ENCODE measurements around the gene BTG1. TPM values are rescaled to one million over a fixed set of nuclear protein-coding genes. Genes with fewer than 3 reads are reported as not detected.

Gene BTG1
- total RNA-seq, 2 donors from 2014 or later = 48.5 to 53.7 TPM

GRCh38 chr12:92139634-92140150 lies 6.0 kb downstream of the BTG1 start:
- 6 to 13% methylated on average over 2 of the region's 2 CpGs for WGBS, 2 donors
- DNase-seq (no peak), ATAC-seq (no peak)
- intact Hi-C loops (cut with DNase I) = loop anchor here (10.0 kb wide), 1 partner anchor 65 kb away; no protein-coding TSS in a partner anchor
- no peaks in the 10 kb centered on the region for H3K27me3 ChIP-seq
- peaks cover 46% of the 10 kb centered on the region for H3K4me1 ChIP-seq
- H3K4me3 ChIP-seq = peak overlapping the region; percentile 11 to 70
- H3K27ac ChIP-seq = peak overlapping the region; percentile 30 to 100 (median 78)
- TF ChIP-seq CTCF (IDR thresholded peaks at IDR 0.05) (no peak), POLR2A (IDR thresholded peaks at IDR 0.05) (peak in 1 of 3 donors; percentile 41)
- H3K9me3 ChIP-seq = no peaks in the 10 kb centered on the region
- H3K36me3 ChIP-seq (replicated peaks in 1 of 2; ENCODE audit: insufficient read depth in 1 of 2, low read depth in 2 of 2) = peaks cover 0 to 2% of the 10 kb centered on the region in 2 donors

- no peak for TF ChIP-seq CTCF (IDR thresholded peaks at IDR 0.05)
- TF ChIP-seq POLR2A (IDR thresholded peaks at IDR 0.05) = no peak
- peak overlapping the region in 1 of 2 donors; percentile 70 for H3K4me3 ChIP-seq
- H3K36me3 ChIP-seq (replicated peaks in 1 of 2; ENCODE audit: insufficient read depth in 1 of 2, low read depth in 2 of 2) = peaks cover 0 to 2% of the 10 kb centered on the region in 2 donors
- H3K9me3 ChIP-seq = no peaks in the 10 kb centered on the region
- DNase-seq (no peak), ATAC-seq (no peak)
- peak overlapping the region in 3 of 4 donors; percentile 54 to 100 (median 100) for H3K27ac ChIP-seq
- H3K27me3 ChIP-seq = no peaks in the 10 kb centered on the region
- intact Hi-C loops (cut with DNase I) = loop anchor here (10.0 kb wide), 1 partner anchor 64 kb away; no protein-coding TSS in a partner anchor
- H3K4me1 ChIP-seq = peaks cover 57% of the 10 kb centered on the region
Measured at GRCh38 chr12:92138626-92139025, 7.0 kb downstream of the BTG1 start.

DNA sequence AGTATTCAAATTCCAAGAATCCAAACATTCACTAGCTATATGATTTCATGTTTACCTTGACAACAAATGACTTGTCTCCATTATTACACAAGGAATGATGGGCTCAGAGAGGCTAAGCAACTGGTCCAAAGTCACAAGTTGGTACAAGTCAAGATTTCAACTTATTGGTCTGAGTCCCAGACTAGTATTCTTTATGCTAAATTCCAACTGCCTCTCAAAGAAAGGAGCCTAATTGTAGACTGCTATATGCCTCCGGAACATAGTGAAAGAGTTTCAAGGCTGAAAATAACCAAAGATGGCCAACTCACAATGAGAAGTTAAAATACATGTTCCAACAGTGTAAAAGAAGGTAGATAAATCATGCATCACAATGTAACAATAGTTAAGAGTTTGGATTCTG lies 7.5 kb downstream of the BTG1 start:
- Histone ChIP-seq H3K27me3 (no peaks in the 10 kb centered on the region), H3K9me3 (no peaks in the 10 kb centered on the region), H3K4me3 (peak overlapping the region in 1 of 2 donors; percentile 4), H3K27ac (peak overlapping the region; percentile 18 to 100 (median 77)), H3K36me3 (replicated peaks in 1 of 2; ENCODE audit: insufficient read depth in 1 of 2, low read depth in 2 of 2) (no peaks in the 10 kb centered on the region), H3K4me1 (peaks cover 62% of the 10 kb centered on the region)
- TF ChIP-seq POLR2A (IDR thresholded peaks at IDR 0.05) = no peak
- no peak for TF ChIP-seq CTCF (IDR thresholded peaks at IDR 0.05)
- DNase-seq (no peak), ATAC-seq (no peak)
- intact Hi-C loops (cut with DNase I) = loop anchor here (10.0 kb wide), 1 partner anchor 63 kb away; no protein-coding TSS in a partner anchor
- 28 to 65% methylated on average over 1 of the region's 1 CpG for WGBS, 2 donors

DNA sequence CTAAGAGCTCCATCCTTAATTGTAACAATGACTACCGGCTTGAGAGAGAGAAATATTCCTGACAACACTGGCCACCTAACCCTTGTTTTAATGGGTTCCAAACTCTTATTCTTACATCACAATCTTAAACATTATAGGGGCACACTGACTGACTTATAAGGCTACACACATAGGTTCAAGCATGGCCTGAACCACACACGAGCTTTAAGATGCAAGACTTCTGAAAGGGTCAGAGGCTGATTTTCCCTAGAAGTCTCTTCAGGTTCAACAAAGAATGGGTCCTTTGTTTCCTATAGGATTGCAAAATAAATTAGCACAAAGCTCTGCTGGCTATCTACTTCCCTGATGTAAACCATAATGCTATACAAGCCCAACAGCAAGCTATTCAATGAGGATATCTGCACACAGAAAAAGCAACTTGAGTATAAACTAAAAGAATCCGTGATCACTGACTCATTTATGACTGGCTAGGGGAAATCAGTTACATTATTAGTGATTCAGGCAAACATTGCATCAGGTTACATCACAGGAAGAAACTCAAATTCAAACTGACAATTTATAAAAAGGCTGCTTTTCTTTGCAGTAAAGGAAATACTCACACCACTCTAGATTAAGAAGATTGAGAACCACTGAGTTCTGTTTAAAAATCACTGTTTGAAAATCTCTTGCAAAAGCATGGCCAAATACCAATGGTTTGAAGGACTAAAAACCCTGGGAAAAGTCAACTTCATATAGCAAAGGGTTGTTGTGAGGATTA lies 8.5 kb downstream of the BTG1 start:
- Histone ChIP-seq H3K4me1 (peaks cover 72% of the 10 kb centered on the region), H3K27me3 (no peaks in the 10 kb centered on the region), H3K9me3 (no peaks in the 10 kb centered on the region), H3K36me3 (replicated peaks in 1 of 2; ENCODE audit: insufficient read depth in 1 of 2, low read depth in 2 of 2) (no peaks in the 10 kb centered on the region), H3K4me3 (no peak overlapping the region), H3K27ac (peak overlapping the region; percentile 18 to 100 (median 84))
- WGBS, 2 donors = 38 to 46% methylated on average over 3 of the region's 3 CpGs
- intact Hi-C loops (cut with DNase I) = loop anchor here (10.0 kb wide), 1 partner anchor 62 kb away; no protein-coding TSS in a partner anchor
- DNase-seq = no peak
- ATAC-seq = peak; percentile 19
- TF ChIP-seq CTCF (IDR thresholded peaks at IDR 0.05) (no peak), POLR2A (IDR thresholded peaks at IDR 0.05) (no peak)

All from body of pancreas (tissue), 4 donors.